Thyroid gland (tissue), 4 donors: Measurements from ENCODE around the gene RPGRIP1L. TPM values are rescaled to one million over a fixed set of nuclear protein-coding genes. Genes with fewer than 3 reads are reported as not detected.

Source experiments
- DNase-seq, 2 donors: peaks; one replicate each; pipeline ENCODE4 v3.0.0-alpha.2; 2019
- H3K27ac ChIP-seq, 3 donors: fragments of 200-600 bp; sonication (generic); 1 replicate in 2 of 3; 2 replicates in 1 of 3; pipeline ENCODE4 v1.5.1; 2016 to 2019; ENCODE audit warnings: mild to moderate bottlenecking in 1 of 3, moderate library complexity in 1 of 3
- H3K27me3 ChIP-seq: fragments of 200-600 bp; sonication (generic); one replicate; pipeline ENCODE4 v1.5.1; 2019
- H3K36me3 ChIP-seq, 2 donors: fragments of 200-600 bp; sonication (generic); one replicate each; pipeline ENCODE4 v1.5.1; 2016 to 2019
- H3K4me1 ChIP-seq, 2 donors: fragments of 200-600 bp; sonication (generic); one replicate each; pipeline ENCODE4 v1.5.1; 2017 to 2019
- H3K4me3 ChIP-seq, 3 donors: fragments of 200-600 bp; sonication (generic); replicated peaks in 1 of 3; 1 replicate in 2 of 3; 2 replicates in 1 of 3; pipeline ENCODE4 v1.5.1; 2016; ENCODE audit warnings: mild to moderate bottlenecking in 1 of 3
- H3K9me3 ChIP-seq: fragments of 200-600 bp; sonication (generic); one replicate; pipeline ENCODE4 v1.5.1; 2017
- POLR2A ChIP-seq, 2 donors: fragments of 450-650 bp; IDR thresholded peaks; one replicate each; pipeline ENCODE4 v1.6.1; 2017; ENCODE audit warnings: antibody characterized with exemption in 2 of 2, mild to moderate bottlenecking in 2 of 2, moderate library complexity in 1 of 2
- WGBS, 2 donors: methylation state at CpG; one replicate each; pipeline ENCODE4 v1.1.5; 2017; 5-methylcytosine and 5-hydroxymethylcytosine counted together
- intact Hi-C: fragments of 100-400 bp; cut with DNase I; formaldehyde crosslinking; loops from one replicate; pipeline ENCODE4 v1.15.1; 2023
- total RNA-seq, 4 donors: library from RNA; depleted of rRNA; stranded (reverse); fragments of >200 nt; gene quantifications; one replicate each; pipeline ENCODE4 v1.2.3, GENCODE V29; 2016
- TF ChIP-seq, protein P1 (sequence below), 6 experiments: fragments of 200-600 bp in 3 of 6; fragments of 450-650 bp in 3 of 6; sonication (generic) in 3 of 6; IDR thresholded peaks; one replicate each; pipeline ENCODE4 v1.5.1; 2016 to 2019; ENCODE audit warnings: antibody characterized with exemption in 6 of 6, mild to moderate bottlenecking in 2 of 6, inconsistent platforms in 1 of 6, moderate library complexity in 1 of 6

The RPGRIP1L gene
- total RNA-seq, 4 donors from 2014 or later, result 7.3 to 14.5 (median 11.0) TPM

- TF ChIP-seq, protein P1, sequence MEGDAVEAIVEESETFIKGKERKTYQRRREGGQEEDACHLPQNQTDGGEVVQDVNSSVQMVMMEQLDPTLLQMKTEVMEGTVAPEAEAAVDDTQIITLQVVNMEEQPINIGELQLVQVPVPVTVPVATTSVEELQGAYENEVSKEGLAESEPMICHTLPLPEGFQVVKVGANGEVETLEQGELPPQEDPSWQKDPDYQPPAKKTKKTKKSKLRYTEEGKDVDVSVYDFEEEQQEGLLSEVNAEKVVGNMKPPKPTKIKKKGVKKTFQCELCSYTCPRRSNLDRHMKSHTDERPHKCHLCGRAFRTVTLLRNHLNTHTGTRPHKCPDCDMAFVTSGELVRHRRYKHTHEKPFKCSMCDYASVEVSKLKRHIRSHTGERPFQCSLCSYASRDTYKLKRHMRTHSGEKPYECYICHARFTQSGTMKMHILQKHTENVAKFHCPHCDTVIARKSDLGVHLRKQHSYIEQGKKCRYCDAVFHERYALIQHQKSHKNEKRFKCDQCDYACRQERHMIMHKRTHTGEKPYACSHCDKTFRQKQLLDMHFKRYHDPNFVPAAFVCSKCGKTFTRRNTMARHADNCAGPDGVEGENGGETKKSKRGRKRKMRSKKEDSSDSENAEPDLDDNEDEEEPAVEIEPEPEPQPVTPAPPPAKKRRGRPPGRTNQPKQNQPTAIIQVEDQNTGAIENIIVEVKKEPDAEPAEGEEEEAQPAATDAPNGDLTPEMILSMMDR (IDR thresholded peaks at IDR 0.05), result no peak
- TF ChIP-seq POLR2A (IDR thresholded peaks at IDR 0.05), result no peak
- intact Hi-C loops, result no loop called here
Observed at GRCh38 chr16:53611179-53611696, 92.4 kb downstream of the RPGRIP1L start.

DNA sequence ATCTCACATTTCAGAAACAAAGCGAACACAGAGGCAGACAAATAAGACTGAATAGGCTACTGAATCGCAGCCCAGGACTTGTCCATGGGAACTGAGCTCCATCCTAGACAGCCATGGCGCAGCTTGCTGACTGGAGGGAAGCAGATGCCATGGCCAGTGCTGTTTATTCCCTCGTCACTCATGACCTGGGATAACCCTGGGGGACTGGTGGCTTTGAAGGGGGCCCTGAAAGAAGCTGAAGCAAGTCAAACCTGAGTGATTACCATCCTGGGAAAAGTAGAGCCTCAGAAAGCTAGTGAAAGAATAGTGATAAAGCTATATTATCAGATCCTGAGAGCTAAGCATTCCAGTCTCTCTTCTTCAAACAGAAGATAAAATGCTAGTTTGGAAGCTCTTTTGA, 94.1 kb downstream of the RPGRIP1L start:
- intact Hi-C loops, result no loop called here
- Histone ChIP-seq H3K27ac (no peak overlapping the region), H3K4me1 (no peaks in the 10 kb centered on the region), H3K9me3 (no peaks in the 10 kb centered on the region), H3K4me3 (no peak overlapping the region), H3K36me3 (no peaks in the 10 kb centered on the region), H3K27me3 (no peaks in the 10 kb centered on the region)
- WGBS, 2 donors, result 94 to 98% methylated on average over 4 of the region's 4 CpGs
- TF ChIP-seq, protein P1 (IDR thresholded peaks at IDR 0.05), result no peak
- no peak for TF ChIP-seq POLR2A (IDR thresholded peaks at IDR 0.05)
- DNase-seq, result no peak

More at GRCh38 chr16:53611179-53611696, 92.4 kb downstream of the RPGRIP1L start:
- H3K27me3 ChIP-seq, result no peaks in the 10 kb centered on the region
- H3K36me3 ChIP-seq, result no peaks in the 10 kb centered on the region
- 80 to 82% methylated on average over 6 of the region's 6 CpGs for WGBS, 2 donors
- DNase-seq, result no peak
- no peaks in the 10 kb centered on the region for H3K4me1 ChIP-seq
- H3K27ac ChIP-seq, result no peak overlapping the region
- H3K4me3 ChIP-seq, result no peak overlapping the region
- no peaks in the 10 kb centered on the region for H3K9me3 ChIP-seq

- Histone ChIP-seq H3K27me3 (no peaks in the 10 kb centered on the region), H3K27ac (no peak overlapping the region), H3K4me1 (no peaks in the 10 kb centered on the region), H3K9me3 (no peaks in the 10 kb centered on the region), H3K36me3 (no peaks in the 10 kb centered on the region), H3K4me3 (no peak overlapping the region)
- no peak for DNase-seq
- WGBS, 2 donors, result 96 to 97% methylated on average over 2 of the region's 2 CpGs
- intact Hi-C loops, result no loop called here
- TF ChIP-seq, protein P1 (IDR thresholded peaks at IDR 0.05), result no peak
- TF ChIP-seq POLR2A (IDR thresholded peaks at IDR 0.05), result no peak
Observed at GRCh38 chr16:53608094-53608493, 95.6 kb downstream of the RPGRIP1L start.

DNA sequence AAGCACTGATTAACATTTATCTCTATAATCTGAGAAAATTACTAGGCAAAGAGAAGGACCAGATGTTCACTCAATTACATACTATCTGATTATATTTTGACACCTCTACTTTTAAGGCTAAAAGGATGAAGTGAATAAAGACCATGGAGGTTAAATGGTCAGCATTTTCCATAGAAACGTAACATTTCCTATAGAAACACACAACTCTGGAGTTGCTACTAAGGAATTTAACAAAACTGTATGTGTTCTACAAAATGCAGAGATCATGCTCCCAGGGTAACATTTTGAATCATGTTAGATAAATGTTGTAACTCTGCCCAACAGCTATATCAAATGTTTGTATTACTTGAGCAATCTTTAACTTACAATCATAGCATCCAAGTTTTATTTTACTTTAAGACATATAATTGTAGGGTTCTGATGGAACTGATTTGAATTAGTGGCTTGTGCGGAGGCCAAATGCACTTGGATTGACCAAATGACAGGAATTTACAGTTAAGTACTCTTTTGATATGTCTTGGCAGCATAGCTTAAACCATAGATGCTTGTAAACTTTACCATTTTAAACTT, 97.7 kb downstream of the RPGRIP1L start:
- Histone ChIP-seq H3K36me3 (no peaks in the 10 kb centered on the region), H3K4me1 (no peaks in the 10 kb centered on the region), H3K9me3 (no peaks in the 10 kb centered on the region), H3K27me3 (no peaks in the 10 kb centered on the region), H3K4me3 (no peak overlapping the region), H3K27ac (no peak overlapping the region)
- DNase-seq, result no peak
- intact Hi-C loops, result no loop called here
- 88 to 98% methylated on average over 2 of the region's 2 CpGs for WGBS, 2 donors
- TF ChIP-seq, protein P1 (IDR thresholded peaks at IDR 0.05), result no peak
- no peak for TF ChIP-seq POLR2A (IDR thresholded peaks at IDR 0.05)

DNA sequence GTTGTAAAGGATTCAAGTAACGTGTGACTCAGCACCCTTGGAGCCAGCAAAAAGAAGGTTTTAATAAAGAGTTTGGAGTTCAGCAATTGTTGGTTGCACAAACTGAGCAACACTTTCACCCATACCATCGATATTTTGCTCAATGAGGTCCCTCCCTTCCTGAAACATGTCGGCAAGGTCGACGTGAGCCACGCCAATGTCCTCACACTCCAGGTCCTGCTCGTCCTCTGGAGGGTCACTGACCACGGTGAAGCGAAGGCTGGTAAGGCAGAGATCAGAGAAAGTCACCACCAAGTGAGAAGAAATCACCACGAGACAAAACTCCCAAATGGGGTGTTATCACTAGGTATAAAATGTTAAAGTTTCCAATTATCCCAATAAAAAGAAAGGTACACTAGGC, 98.3 kb downstream of the RPGRIP1L start:
- Histone ChIP-seq H3K4me3 (no peak overlapping the region), H3K27me3 (no peaks in the 10 kb centered on the region), H3K9me3 (no peaks in the 10 kb centered on the region), H3K27ac (no peak overlapping the region), H3K36me3 (no peaks in the 10 kb centered on the region), H3K4me1 (no peaks in the 10 kb centered on the region)
- no peak for DNase-seq
- 94 to 96% methylated on average over 10 of the region's 10 CpGs for WGBS, 2 donors
- TF ChIP-seq, protein P1 (IDR thresholded peaks at IDR 0.05), result no peak
- TF ChIP-seq POLR2A (IDR thresholded peaks at IDR 0.05), result no peak
- intact Hi-C loops, result no loop called here
